Vagina (tissue), 2 donors: ENCODE results near the gene CDC14B. TPM values are rescaled to one million over a fixed set of nuclear protein-coding genes. Genes with fewer than 3 reads are reported as not detected.
"Not testable (repeated sequence)": the region's sequence is repeated elsewhere in the genome, so short reads cannot be mapped to it uniquely, and the experiment has no call there.

Experiments
- DNase-seq, 2 donors: peaks; one replicate each; pipeline ENCODE4 v3.0.0-alpha.2; 2017; ENCODE audit errors: extremely low spot score in 2 of 2
- H3K27ac ChIP-seq: fragments of 200-600 bp; sonication (generic); one replicate; pipeline ENCODE4 v1.5.1; 2019
- H3K27me3 ChIP-seq: fragments of 200-600 bp; sonication (generic); one replicate; pipeline ENCODE4 v1.5.1; 2019
- H3K36me3 ChIP-seq, 2 donors: fragments of 200-600 bp; sonication (generic); one replicate each; pipeline ENCODE4 v1.5.1; 2017 to 2019
- H3K4me1 ChIP-seq: fragments of 200-600 bp; sonication (generic); one replicate; pipeline ENCODE4 v1.5.1; 2019
- H3K4me3 ChIP-seq, 2 donors: fragments of 200-600 bp; sonication (generic); 1 replicate in 1 of 2; 2 replicates in 1 of 2; pipeline ENCODE4 v1.5.1; 2016 to 2019
- H3K9me3 ChIP-seq: fragments of 200-600 bp; sonication (generic); one replicate; pipeline ENCODE4 v1.5.1; 2019
- POLR2A ChIP-seq, 2 donors: fragments of 450-650 bp; IDR thresholded peaks; one replicate each; pipeline ENCODE4 v1.6.1; 2017; ENCODE audit warnings: antibody characterized with exemption in 2 of 2, mild to moderate bottlenecking in 2 of 2, moderate library complexity in 2 of 2
- POLR2AphosphoS5 ChIP-seq, 2 donors: sonication (generic); formaldehyde crosslinking; IDR thresholded peaks; one replicate each; pipeline ENCODE4 v1.9.0; 2017; ENCODE audit warnings: antibody characterized with exemption in 2 of 2, mild to moderate bottlenecking in 2 of 2, low read depth in 1 of 2; ENCODE audit not compliant: insufficient read depth in 1 of 2
- intact Hi-C: fragments of 100-400 bp; cut with DNase I; formaldehyde crosslinking; loops from one replicate; pipeline ENCODE4 v1.15.1; 2023
- total RNA-seq: library from RNA; depleted of rRNA; stranded (reverse); fragments of >200 nt; gene quantifications from one replicate; pipeline ENCODE4 v1.2.3, GENCODE V29; 2016
- TF ChIP-seq, protein P1 (sequence below), 3 experiments: fragments of 450-650 bp in 2 of 3; fragments of 200-600 bp in 1 of 3; sonication (generic) in 1 of 3; IDR thresholded peaks; one replicate each; pipeline ENCODE4 v1.5.1; 2017 to 2019; ENCODE audit warnings: antibody characterized with exemption in 3 of 3, mild to moderate bottlenecking in 2 of 3, moderate library complexity in 2 of 3

Gene CDC14B
- total RNA-seq, 1 donor from 2014 or later, result 15.7 TPM

DNA sequence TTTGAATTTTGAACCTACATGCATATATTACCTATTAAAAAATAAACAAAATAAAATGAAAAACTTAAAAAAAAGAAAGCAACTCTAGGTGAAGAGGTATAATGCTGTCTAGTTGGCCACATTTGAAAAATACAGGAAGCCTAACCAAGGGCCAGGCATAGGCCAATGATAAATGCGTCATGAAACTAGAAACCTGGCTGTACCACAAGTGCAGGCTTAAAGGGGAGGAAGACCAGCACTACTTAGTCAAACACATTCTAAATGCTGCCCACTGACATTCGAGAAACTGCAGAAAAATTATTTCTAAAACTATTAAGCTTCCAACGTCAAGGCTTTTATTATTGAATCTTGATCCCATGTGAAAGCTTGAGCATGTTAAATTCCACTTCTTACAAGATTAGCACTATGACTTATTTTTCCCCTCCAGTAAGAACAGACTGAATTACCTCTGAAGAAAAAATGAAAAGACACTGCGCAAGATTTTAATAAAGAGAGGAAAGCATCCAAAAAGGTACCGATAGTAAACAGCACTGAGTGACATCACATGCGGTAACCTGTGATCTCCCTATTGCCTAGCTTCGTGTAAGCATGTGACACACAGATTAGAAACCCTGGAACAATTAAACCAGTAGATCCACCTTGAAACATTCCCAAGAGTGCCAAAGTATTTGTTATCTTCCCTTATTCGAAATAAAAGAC is 16.2 kb downstream of the CDC14B start:
- peak overlapping the region; percentile 15 for H3K27ac ChIP-seq
- peak overlapping the region in 1 of 2 donors; percentile 4 for H3K4me3 ChIP-seq
- no peak for DNase-seq
- H3K4me1 ChIP-seq, result no peaks in the 10 kb centered on the region
- H3K27me3 ChIP-seq, result no peaks in the 10 kb centered on the region
- intact Hi-C loops, result no loop called here
- TF ChIP-seq POLR2AphosphoS5 (IDR thresholded peaks at IDR 0.05; ENCODE audit: insufficient read depth in 1 of 2, low read depth in 1 of 2) (peak in 1 of 2 donors; percentile 76), POLR2A (IDR thresholded peaks at IDR 0.05) (no peak)
- no peaks in the 10 kb centered on the region for H3K36me3 ChIP-seq
- H3K9me3 ChIP-seq, result no peaks in the 10 kb centered on the region

DNA sequence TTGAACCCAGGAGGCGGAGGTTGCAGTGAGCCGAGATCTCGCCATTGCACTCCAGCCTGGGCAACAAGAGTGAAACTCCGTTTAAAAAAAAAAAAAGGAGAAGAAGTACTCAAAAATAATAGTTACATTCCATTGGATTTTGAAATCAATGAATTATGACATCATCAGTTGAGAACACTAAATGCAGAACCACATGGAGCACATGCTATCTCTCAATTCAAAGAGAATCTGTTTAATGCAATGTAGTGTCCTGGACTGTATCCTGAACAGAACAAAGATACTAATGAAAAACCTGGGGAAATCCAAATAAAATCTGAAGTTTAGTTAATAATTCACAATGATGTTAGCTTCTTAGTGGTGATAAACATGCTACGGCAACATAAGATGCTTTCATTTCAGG is 20.3 kb downstream of the CDC14B start:
- Histone ChIP-seq H3K4me1 (no peaks in the 10 kb centered on the region), H3K9me3 (no peaks in the 10 kb centered on the region), H3K27ac (no peak overlapping the region), H3K36me3 (no peaks in the 10 kb centered on the region), H3K4me3 (no peak overlapping the region), H3K27me3 (no peaks in the 10 kb centered on the region)
- intact Hi-C loops, result no loop called here
- no peak for TF ChIP-seq POLR2A (IDR thresholded peaks at IDR 0.05)
- TF ChIP-seq POLR2AphosphoS5 (IDR thresholded peaks at IDR 0.05; ENCODE audit: insufficient read depth in 1 of 2, low read depth in 1 of 2), result no peak
- TF ChIP-seq, protein P1, sequence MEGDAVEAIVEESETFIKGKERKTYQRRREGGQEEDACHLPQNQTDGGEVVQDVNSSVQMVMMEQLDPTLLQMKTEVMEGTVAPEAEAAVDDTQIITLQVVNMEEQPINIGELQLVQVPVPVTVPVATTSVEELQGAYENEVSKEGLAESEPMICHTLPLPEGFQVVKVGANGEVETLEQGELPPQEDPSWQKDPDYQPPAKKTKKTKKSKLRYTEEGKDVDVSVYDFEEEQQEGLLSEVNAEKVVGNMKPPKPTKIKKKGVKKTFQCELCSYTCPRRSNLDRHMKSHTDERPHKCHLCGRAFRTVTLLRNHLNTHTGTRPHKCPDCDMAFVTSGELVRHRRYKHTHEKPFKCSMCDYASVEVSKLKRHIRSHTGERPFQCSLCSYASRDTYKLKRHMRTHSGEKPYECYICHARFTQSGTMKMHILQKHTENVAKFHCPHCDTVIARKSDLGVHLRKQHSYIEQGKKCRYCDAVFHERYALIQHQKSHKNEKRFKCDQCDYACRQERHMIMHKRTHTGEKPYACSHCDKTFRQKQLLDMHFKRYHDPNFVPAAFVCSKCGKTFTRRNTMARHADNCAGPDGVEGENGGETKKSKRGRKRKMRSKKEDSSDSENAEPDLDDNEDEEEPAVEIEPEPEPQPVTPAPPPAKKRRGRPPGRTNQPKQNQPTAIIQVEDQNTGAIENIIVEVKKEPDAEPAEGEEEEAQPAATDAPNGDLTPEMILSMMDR (IDR thresholded peaks at IDR 0.05), result no peak
- DNase-seq, result no peak

DNA sequence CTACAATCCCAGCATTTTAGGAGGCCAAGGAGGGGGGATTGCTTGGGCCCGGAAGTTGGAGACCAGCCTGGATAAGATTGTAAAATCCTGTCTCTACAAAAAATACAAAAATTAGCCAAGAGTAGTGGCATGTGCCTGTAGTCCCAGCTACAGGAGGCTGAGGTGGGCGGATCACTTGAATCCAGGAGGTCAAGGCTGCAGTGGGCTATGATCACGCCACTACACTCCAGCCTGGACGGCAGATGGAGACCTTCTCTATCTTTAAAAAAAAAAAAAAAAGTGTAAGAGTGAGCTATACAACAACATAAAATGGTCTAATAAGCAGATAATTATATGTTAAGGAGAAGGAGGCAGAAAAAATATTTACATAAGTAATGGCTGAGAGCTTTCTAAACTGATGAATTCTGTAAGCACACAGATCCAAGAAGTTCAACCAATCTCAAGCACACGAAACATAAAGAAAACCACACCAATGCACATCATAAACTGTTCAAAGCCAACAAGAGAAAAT is 23.0 kb downstream of the CDC14B start:
- DNase-seq, result no peak
- TF ChIP-seq POLR2A (IDR thresholded peaks at IDR 0.05) (no peak), POLR2AphosphoS5 (IDR thresholded peaks at IDR 0.05; ENCODE audit: insufficient read depth in 1 of 2, low read depth in 1 of 2) (no peak)
- TF ChIP-seq, protein P1 (IDR thresholded peaks at IDR 0.05), result no peak
- Histone ChIP-seq H3K4me1 (no peaks in the 10 kb centered on the region), H3K27ac (no peak overlapping the region), H3K36me3 (no peaks in the 10 kb centered on the region), H3K27me3 (no peaks in the 10 kb centered on the region), H3K9me3 (no peaks in the 10 kb centered on the region), H3K4me3 (no peak overlapping the region)
- intact Hi-C loops, result no loop called here

DNA sequence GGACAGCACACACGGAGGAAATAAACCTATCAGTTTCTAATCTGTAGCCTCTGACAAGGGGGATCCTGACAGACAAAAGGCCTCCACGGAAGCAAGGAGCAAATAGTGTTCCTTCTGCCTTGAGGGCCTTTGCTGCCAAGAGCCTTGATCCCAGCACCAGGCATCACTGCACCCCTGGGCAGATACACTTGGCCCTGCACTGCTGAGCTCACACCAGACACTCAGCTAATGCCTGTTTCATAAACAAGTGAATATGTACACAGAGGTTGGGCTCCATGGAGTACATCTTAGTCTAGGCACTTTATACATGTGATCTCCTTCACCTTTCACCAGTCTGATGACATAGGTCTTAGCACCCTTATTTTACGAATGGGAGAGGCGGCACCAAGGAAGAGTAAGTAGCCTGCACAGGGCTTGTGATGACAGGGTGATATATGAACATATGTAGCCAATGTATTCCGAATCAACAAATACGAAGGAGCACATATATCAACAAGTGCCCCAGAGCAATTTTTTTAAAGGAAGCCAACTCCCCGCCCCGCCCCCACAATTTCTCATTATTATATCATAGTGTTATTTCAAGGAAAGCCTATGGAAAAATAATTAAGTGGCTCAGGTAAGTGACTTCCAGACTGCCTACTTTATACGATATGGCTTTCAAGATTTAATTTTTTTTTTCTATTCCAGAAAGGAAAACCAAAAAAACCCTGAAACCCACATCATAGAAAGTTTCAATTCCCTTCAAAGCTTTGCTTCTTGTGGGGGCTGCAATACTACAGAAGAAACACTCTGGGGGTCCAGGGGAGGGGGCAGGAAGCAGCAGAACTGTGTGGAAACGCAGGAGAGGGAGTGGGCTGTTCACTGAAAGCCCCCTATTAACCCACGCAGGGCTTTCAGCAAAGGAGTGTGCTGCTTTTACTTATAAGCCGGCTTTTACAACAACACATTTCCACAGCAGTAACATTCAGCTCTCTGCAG is 32.0 kb downstream of the CDC14B start:
- Histone ChIP-seq H3K27me3 (no peaks in the 10 kb centered on the region), H3K9me3 (no peaks in the 10 kb centered on the region), H3K27ac (no peak overlapping the region), H3K4me1 (no peaks in the 10 kb centered on the region), H3K36me3 (no peaks in the 10 kb centered on the region), H3K4me3 (no peak overlapping the region)
- TF ChIP-seq POLR2AphosphoS5 (IDR thresholded peaks at IDR 0.05; ENCODE audit: insufficient read depth in 1 of 2, low read depth in 1 of 2) (no peak), POLR2A (IDR thresholded peaks at IDR 0.05) (no peak)
- intact Hi-C loops, result no loop called here
- no peak for DNase-seq

DNA sequence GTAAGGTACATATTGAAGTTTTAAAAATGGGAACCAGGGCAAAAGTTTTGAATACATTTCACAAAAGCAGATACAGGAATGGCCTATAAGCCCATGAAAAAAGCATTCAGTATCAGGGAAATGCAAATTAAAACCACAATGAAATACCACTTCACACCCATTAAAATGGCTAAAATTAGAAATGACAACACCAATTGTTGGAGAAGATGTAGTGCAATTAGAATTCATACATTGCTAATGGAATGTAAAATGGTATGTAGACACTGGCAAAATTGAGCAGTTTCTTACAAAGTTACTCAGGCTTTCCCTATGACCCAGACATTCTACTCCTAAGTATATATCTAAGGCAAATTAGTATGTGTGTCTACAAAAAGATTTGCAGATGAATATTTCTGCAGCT is 34.2 kb downstream of the CDC14B start:
- no peak for DNase-seq
- no peak overlapping the region for H3K27ac ChIP-seq
- H3K4me3 ChIP-seq, result no peak overlapping the region
- H3K27me3 ChIP-seq, result no peaks in the 10 kb centered on the region
- H3K4me1 ChIP-seq, result no peaks in the 10 kb centered on the region
- intact Hi-C loops, result no loop called here
- TF ChIP-seq, protein P1 (IDR thresholded peaks at IDR 0.05), result no peak
- TF ChIP-seq POLR2A (IDR thresholded peaks at IDR 0.05) (no peak), POLR2AphosphoS5 (IDR thresholded peaks at IDR 0.05; ENCODE audit: insufficient read depth in 1 of 2, low read depth in 1 of 2) (no peak)
- H3K36me3 ChIP-seq, result no peaks in the 10 kb centered on the region
- H3K9me3 ChIP-seq, result no peaks in the 10 kb centered on the region

DNA sequence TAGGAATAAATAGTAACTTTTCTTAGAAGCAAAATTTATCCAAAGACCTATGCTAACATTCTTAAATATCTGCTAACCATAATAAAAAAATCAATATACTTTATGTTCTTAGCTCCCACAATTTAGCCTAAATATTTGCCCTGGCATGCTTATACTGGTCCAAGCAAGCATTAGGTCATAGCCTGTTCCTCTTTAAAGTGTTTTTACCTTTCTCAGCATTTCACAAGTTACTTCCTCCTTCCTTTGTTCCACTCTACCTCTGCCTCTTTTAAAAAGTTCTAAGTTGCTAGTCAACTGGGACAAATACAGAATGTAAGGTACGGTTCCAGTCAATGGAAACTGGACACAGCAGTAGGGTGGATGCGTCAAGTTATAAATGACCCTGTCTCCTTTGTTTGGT is 37.4 kb downstream of the CDC14B start:
- intact Hi-C loops, DNase-seq, H3K27me3 ChIP-seq, H3K9me3 ChIP-seq, H3K4me1 ChIP-seq, H3K27ac ChIP-seq, H3K4me3 ChIP-seq, H3K36me3 ChIP-seq: not testable (repeated sequence)
